Activated naive CD8-positive, alpha-beta T cell treated with anti-CD3 and anti-CD28 coated beads for 36 hours (primary cell): ENCODE results near the gene WDCP. TPM values are rescaled to one million over a fixed set of nuclear protein-coding genes. Genes with fewer than 3 reads are reported as not detected.

Source experiments
- DNase-seq: peaks from one replicate; pipeline ENCODE4 v3.0.0; 2021
- H3K27ac Mint-ChIP-seq: one replicate; pipeline ENCODE4 v1.8.0; 2022; ENCODE audit warnings: mild to moderate bottlenecking, moderate library complexity, mixed read lengths
- H3K27me3 Mint-ChIP-seq: one replicate; pipeline ENCODE4 v1.8.0; 2022; ENCODE audit warnings: mild to moderate bottlenecking, mixed read lengths
- H3K36me3 Mint-ChIP-seq: one replicate; pipeline ENCODE4 v1.8.0; 2021; ENCODE audit warnings: mild to moderate bottlenecking, mixed read lengths
- H3K4me1 Mint-ChIP-seq: one replicate; pipeline ENCODE4 v1.8.0; 2021; ENCODE audit warnings: mixed read lengths
- H3K4me3 Mint-ChIP-seq: one replicate; pipeline ENCODE4 v1.8.0; 2022; ENCODE audit warnings: mild to moderate bottlenecking, moderate library complexity, mixed read lengths
- H3K9me3 Mint-ChIP-seq: one replicate; pipeline ENCODE4 v1.8.0; 2022; ENCODE audit warnings: mixed read lengths
- total RNA-seq, 2 experiments: library from RNA; stranded (reverse); gene quantifications; one replicate each; pipeline ENCODE4 v1.2.3, GENCODE V29; 2021

WDCP gene
- total RNA-seq, 2 experiments from 2014 or later, result 20.9 to 22.2 TPM

GRCh38 chr2:24008672-24009366 is 38.4 kb downstream of the WDCP start:
- no peaks in the 10 kb centered on the region for H3K9me3 Mint-ChIP-seq
- H3K36me3 Mint-ChIP-seq, result no peaks in the 10 kb centered on the region
- no peak overlapping the region for H3K27ac Mint-ChIP-seq
- no peak overlapping the region for H3K4me3 Mint-ChIP-seq
- peaks cover 46% of the 10 kb centered on the region for H3K27me3 Mint-ChIP-seq
- no peak for DNase-seq
- H3K4me1 Mint-ChIP-seq, result peaks cover 3% of the 10 kb centered on the region

- DNase-seq, result no peak
- Mint-ChIP-seq H3K9me3 (no peaks in the 10 kb centered on the region), H3K4me1 (peaks cover 3% of the 10 kb centered on the region), H3K27me3 (peaks cover 37% of the 10 kb centered on the region), H3K27ac (no peak overlapping the region), H3K36me3 (no peaks in the 10 kb centered on the region), H3K4me3 (no peak overlapping the region)
Measured at GRCh38 chr2:24007693-24008092, 39.5 kb downstream of the WDCP start.

GRCh38 chr2:23994567-23994966 is 52.6 kb downstream of the WDCP start:
- no peak for DNase-seq
- Mint-ChIP-seq H3K9me3 (no peaks in the 10 kb centered on the region), H3K27me3 (no peaks in the 10 kb centered on the region), H3K4me1 (no peaks in the 10 kb centered on the region), H3K4me3 (no peak overlapping the region), H3K27ac (no peak overlapping the region), H3K36me3 (peaks cover under 1% of the 10 kb centered on the region)

- Mint-ChIP-seq H3K27me3 (no peaks in the 10 kb centered on the region), H3K36me3 (no peaks in the 10 kb centered on the region), H3K27ac (no peak overlapping the region), H3K4me1 (no peaks in the 10 kb centered on the region), H3K9me3 (no peaks in the 10 kb centered on the region), H3K4me3 (no peak overlapping the region)
- no peak for DNase-seq
Measured at GRCh38 chr2:23993736-23994269, 53.4 kb downstream of the WDCP start.

GRCh38 chr2:23992931-23993330 is 54.3 kb downstream of the WDCP start:
- DNase-seq, result no peak
- Mint-ChIP-seq H3K4me3 (no peak overlapping the region), H3K9me3 (no peaks in the 10 kb centered on the region), H3K27ac (no peak overlapping the region), H3K27me3 (no peaks in the 10 kb centered on the region), H3K36me3 (no peaks in the 10 kb centered on the region), H3K4me1 (no peaks in the 10 kb centered on the region)

GRCh38 chr2:23988371-23988770 is 58.8 kb downstream of the WDCP start:
- no peaks in the 10 kb centered on the region for H3K4me1 Mint-ChIP-seq
- H3K36me3 Mint-ChIP-seq, result no peaks in the 10 kb centered on the region
- no peak overlapping the region for H3K27ac Mint-ChIP-seq
- H3K27me3 Mint-ChIP-seq, result no peaks in the 10 kb centered on the region
- DNase-seq, result no peak
- H3K4me3 Mint-ChIP-seq, result no peak overlapping the region
- no peaks in the 10 kb centered on the region for H3K9me3 Mint-ChIP-seq

Other genes with a start within 250 kb of the WDCP start
- gene ATAD2B, start 120.3 kb downstream of the WDCP start, total RNA-seq, result 10 to 100 TPM; 11.9 to 12.3 TPM
- gene UBXN2A, start 106.9 kb downstream of the WDCP start, total RNA-seq, result 10 to 100 TPM; 12.4 to 12.6 TPM
- under 1 TPM; 0.36 to 0.37 TPM for gene MFSD2B, start 37.3 kb downstream of the WDCP start, total RNA-seq
- 1 to 10 TPM in 1 of 2 experiments, under 1 TPM in 1; 0.99 to 1.0 TPM for gene FKBP1B, start 2.4 kb upstream of the WDCP start, total RNA-seq
- 100 to 1,000 TPM; 159 to 165 TPM for gene SF3B6, start 28.9 kb upstream of the WDCP start, total RNA-seq
- gene TP53I3, start 37.4 kb upstream of the WDCP start, total RNA-seq, result 1 to 10 TPM; 1.8 to 2.3 TPM
- under 1 TPM in 1 of 2 experiments, not detected in 1; 0.26 TPM for gene PFN4, start 75.9 kb upstream of the WDCP start, total RNA-seq
- gene FAM228B, start 76.1 kb upstream of the WDCP start, total RNA-seq, result 1 to 10 TPM; 4.1 to 4.6 TPM
- gene FAM228A, start 127.7 kb upstream of the WDCP start, total RNA-seq, result not detected